Stimulated activated naive CD8-positive, alpha-beta T cell treated with anti-CD3 and anti-CD28 coated beads, Interleukin-15, Interleukin-2, amounts not matched to agents 100 ng/mL and 50 ng/mL, for 24 hours (primary cell): ENCODE results near the gene PFKM.

Experiments
- H3K27ac Mint-ChIP-seq: one replicate; pipeline ENCODE4 v1.8.0; 2021; ENCODE audit warnings: mild to moderate bottlenecking, mixed read lengths
- H3K27me3 Mint-ChIP-seq: one replicate; pipeline ENCODE4 v1.8.0; 2021; ENCODE audit warnings: mixed read lengths
- H3K36me3 Mint-ChIP-seq: one replicate; pipeline ENCODE4 v1.8.0; 2021; ENCODE audit warnings: low read depth, mixed read lengths
- H3K4me1 Mint-ChIP-seq: one replicate; pipeline ENCODE4 v1.8.0; 2021; ENCODE audit warnings: low read depth, mixed read lengths
- H3K4me3 Mint-ChIP-seq: one replicate; pipeline ENCODE4 v1.8.0; 2021; ENCODE audit warnings: mild to moderate bottlenecking, mixed read lengths
- H3K9me3 Mint-ChIP-seq: one replicate; pipeline ENCODE4 v1.8.0; 2021; ENCODE audit warnings: mixed read lengths

Gene PFKM

GRCh38 chr12:48119078-48119833, at the start of gene PFKM:
PFKM (plus strand) TSS chr12:48119364; CDS start chr12:48122775, 3,411 bp downstream.
- Mint-ChIP-seq H3K36me3 (peaks cover 24% of the 10 kb centered on the region), H3K4me1 (peaks cover 26% of the 10 kb centered on the region), H3K27ac (peak within 1 kb of the TSS; percentile 94), H3K4me3 (peak within 1 kb of the TSS; percentile 99), H3K9me3 (no peaks in the 10 kb centered on the region), H3K27me3 (peaks cover 3% of the 10 kb centered on the region)

DNA sequence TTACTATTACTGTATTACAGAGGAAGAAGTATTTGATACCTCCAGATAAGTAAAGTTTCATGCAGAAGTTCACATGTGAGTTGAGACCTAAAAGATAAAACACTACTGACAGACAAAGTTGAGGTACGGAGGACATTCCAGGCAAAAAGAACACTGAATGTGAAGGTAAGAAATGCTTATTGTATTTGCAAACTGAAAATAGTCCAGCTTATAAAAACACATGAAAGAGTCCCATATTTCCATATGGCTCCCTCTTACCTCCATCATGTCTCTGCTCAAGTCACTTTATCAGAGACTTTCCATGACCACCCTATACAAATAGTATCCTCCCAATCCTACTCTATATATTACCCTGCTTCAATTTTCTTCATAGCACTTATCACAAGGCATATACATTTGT, 49.1 kb upstream of the PFKM start:
- Mint-ChIP-seq H3K36me3 (peaks cover 69% of the 10 kb centered on the region), H3K4me3 (no peak overlapping the region), H3K4me1 (no peaks in the 10 kb centered on the region)

DNA sequence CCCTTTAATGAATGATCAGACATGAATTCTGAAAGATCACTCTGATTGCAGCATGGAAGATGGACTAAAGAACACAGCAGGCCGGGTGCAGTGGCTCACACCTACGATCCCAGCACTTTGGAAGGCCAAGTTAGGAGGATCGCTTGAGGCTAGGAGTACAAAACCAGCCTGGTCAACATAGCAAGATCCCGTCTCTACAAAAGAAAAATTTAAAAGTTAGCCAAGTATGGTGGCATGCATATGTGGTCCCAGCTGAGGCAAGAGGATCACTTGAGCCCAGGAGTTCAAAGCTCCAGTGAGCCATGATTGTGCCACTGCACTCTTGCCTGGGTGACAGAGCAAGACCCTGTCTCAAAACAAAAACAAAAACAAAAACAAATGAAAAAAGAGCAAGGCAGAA, 48.4 kb upstream of the PFKM start:
- Mint-ChIP-seq H3K27me3 (no peaks in the 10 kb centered on the region), H3K9me3 (no peaks in the 10 kb centered on the region), H3K36me3 (peaks cover 66% of the 10 kb centered on the region), H3K4me3 (no peak overlapping the region), H3K4me1 (no peaks in the 10 kb centered on the region), H3K27ac (no peak overlapping the region)

More for the DNA sequence above, 49.1 kb upstream of the PFKM start:
- Mint-ChIP-seq H3K27ac (no peak overlapping the region), H3K9me3 (no peaks in the 10 kb centered on the region), H3K27me3 (no peaks in the 10 kb centered on the region)

DNA sequence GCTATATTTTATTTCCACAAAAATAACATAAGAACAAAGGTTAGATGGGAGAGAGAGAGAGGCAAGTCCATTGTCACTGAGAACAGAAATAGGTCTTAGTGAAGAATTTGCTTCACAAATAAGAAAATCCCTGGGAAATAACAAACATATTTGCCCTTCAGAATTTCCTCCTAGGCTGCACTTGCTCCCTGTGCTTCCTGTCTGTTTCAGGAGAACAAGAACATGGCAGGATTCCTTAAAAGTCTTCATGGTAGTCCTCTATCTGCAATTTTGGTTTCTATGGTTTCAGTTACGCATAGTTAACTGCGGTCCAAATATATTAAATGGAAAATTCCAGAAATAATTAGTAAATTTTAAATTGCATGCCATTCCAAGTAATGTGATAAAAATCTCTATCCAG, 47.4 kb upstream of the PFKM start:
- Mint-ChIP-seq H3K27me3 (no peaks in the 10 kb centered on the region), H3K4me3 (no peak overlapping the region), H3K9me3 (no peaks in the 10 kb centered on the region), H3K27ac (no peak overlapping the region), H3K36me3 (peaks cover 62% of the 10 kb centered on the region), H3K4me1 (no peaks in the 10 kb centered on the region)

DNA sequence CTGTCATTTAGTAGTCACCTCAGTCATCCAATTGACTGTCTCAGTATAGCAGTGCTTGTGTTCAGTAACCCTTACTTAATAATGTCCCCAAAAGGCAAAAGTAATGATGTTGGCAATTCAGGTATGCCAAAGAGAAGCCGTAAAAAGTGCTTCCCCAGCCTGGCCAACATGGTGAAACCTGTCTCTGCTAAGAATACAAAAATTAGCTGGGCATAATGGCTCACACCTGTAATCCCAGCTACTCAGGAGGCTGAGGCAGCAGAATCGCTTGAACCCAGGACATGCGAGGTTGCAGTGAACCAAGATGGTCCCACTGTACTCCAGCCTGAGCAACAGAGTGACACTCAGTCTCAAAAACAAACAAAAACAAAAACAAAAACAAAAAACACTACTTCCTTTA, 46.9 kb upstream of the PFKM start:
- H3K4me3 Mint-ChIP-seq = no peak overlapping the region
- H3K27me3 Mint-ChIP-seq = no peaks in the 10 kb centered on the region
- no peak overlapping the region for H3K27ac Mint-ChIP-seq
- H3K9me3 Mint-ChIP-seq = no peaks in the 10 kb centered on the region
- peaks cover 62% of the 10 kb centered on the region for H3K36me3 Mint-ChIP-seq
- H3K4me1 Mint-ChIP-seq = no peaks in the 10 kb centered on the region

GRCh38 chr12:48074266-48074665, 44.9 kb upstream of the PFKM start:
- no peaks in the 10 kb centered on the region for H3K4me1 Mint-ChIP-seq
- no peaks in the 10 kb centered on the region for H3K27me3 Mint-ChIP-seq
- H3K27ac Mint-ChIP-seq = no peak overlapping the region
- H3K36me3 Mint-ChIP-seq = peaks cover 63% of the 10 kb centered on the region
- no peaks in the 10 kb centered on the region for H3K9me3 Mint-ChIP-seq
- H3K4me3 Mint-ChIP-seq = no peak overlapping the region

- Mint-ChIP-seq H3K27ac (no peak overlapping the region), H3K27me3 (no peaks in the 10 kb centered on the region), H3K9me3 (no peaks in the 10 kb centered on the region), H3K4me3 (no peak overlapping the region), H3K4me1 (no peaks in the 10 kb centered on the region), H3K36me3 (peaks cover 58% of the 10 kb centered on the region)
These were observed 43.3 kb upstream of the PFKM start for GRCh38 chr12:48075832-48076231.

- Mint-ChIP-seq H3K27me3 (no peaks in the 10 kb centered on the region), H3K36me3 (peaks cover 63% of the 10 kb centered on the region), H3K4me1 (no peaks in the 10 kb centered on the region), H3K27ac (peak overlapping the region; percentile 14), H3K9me3 (no peaks in the 10 kb centered on the region), H3K4me3 (no peak overlapping the region)
These were observed 42.1 kb upstream of the PFKM start for GRCh38 chr12:48077111-48077510.

DNA sequence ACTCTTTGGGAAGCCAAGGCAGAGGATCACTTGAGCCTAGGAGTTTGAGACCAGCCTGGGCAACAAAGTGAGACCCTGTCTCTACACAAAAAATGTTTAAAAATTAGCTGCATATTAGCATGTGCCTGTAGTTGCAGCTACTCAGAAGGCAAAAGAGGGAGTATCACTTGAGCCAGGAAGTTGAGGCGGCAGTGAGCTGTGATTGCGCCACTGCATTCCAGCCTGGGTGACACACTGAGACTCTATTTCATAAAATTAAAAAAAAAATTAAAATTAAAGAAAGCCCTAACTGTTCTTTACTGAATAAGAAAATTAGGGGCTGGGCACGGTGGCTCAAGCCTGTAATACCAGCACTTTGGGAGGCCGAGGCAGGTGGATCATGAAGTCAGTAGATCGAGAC, 40.3 kb upstream of the PFKM start:
- Mint-ChIP-seq H3K4me3 (no peak overlapping the region), H3K4me1 (no peaks in the 10 kb centered on the region), H3K9me3 (no peaks in the 10 kb centered on the region), H3K27me3 (no peaks in the 10 kb centered on the region), H3K36me3 (peaks cover 71% of the 10 kb centered on the region), H3K27ac (no peak overlapping the region)

- Mint-ChIP-seq H3K4me3 (no peak overlapping the region), H3K4me1 (peaks cover 3% of the 10 kb centered on the region), H3K36me3 (peaks cover 72% of the 10 kb centered on the region), H3K9me3 (no peaks in the 10 kb centered on the region), H3K27me3 (no peaks in the 10 kb centered on the region), H3K27ac (no peak overlapping the region)
These were observed 38.9 kb upstream of the PFKM start for GRCh38 chr12:48080285-48080684.

- Mint-ChIP-seq H3K36me3 (peaks cover 72% of the 10 kb centered on the region), H3K27ac (no peak overlapping the region), H3K4me1 (peaks cover 3% of the 10 kb centered on the region), H3K4me3 (no peak overlapping the region), H3K27me3 (no peaks in the 10 kb centered on the region), H3K9me3 (no peaks in the 10 kb centered on the region)
These were observed 38.3 kb upstream of the PFKM start for GRCh38 chr12:48080821-48081220.

GRCh38 chr12:48084066-48084465, 35.1 kb upstream of the PFKM start:
- Mint-ChIP-seq H3K36me3 (peaks cover 69% of the 10 kb centered on the region), H3K4me3 (no peak overlapping the region), H3K27ac (no peak overlapping the region), H3K9me3 (no peaks in the 10 kb centered on the region), H3K4me1 (peaks cover 3% of the 10 kb centered on the region), H3K27me3 (no peaks in the 10 kb centered on the region)

DNA sequence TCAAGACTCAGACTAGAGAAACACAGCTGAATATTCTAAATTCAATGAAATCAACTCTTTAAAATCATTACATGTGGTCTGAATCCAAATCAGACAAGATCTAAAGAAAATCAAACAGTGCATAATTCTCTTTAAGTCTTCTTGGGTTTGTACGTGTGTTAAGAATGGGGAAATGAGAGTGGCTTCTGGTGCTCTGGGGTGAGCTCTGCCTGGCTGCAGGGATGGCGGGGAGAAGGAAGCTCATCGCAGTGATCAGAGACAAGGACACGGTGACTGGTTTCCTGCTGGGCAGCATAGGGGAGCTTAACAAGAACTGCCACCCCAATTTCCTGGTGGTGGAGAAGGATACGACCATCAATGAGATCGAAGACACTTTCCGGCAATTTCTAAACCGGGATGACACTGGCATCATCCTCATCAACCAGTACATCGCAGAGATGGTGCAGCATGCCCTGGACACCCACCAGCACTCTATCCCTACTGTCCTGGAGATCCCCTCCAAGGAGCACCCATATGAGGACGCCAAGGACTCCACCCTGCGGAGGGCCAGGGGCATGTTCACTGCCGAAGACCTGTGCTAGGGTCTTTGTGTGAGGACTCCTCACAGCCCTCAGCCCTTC, 34.2 kb upstream of the PFKM start:
- Mint-ChIP-seq H3K27ac (no peak overlapping the region), H3K27me3 (no peaks in the 10 kb centered on the region), H3K4me1 (peaks cover 3% of the 10 kb centered on the region), H3K4me3 (no peak overlapping the region), H3K36me3 (peaks cover 67% of the 10 kb centered on the region), H3K9me3 (no peaks in the 10 kb centered on the region)

DNA sequence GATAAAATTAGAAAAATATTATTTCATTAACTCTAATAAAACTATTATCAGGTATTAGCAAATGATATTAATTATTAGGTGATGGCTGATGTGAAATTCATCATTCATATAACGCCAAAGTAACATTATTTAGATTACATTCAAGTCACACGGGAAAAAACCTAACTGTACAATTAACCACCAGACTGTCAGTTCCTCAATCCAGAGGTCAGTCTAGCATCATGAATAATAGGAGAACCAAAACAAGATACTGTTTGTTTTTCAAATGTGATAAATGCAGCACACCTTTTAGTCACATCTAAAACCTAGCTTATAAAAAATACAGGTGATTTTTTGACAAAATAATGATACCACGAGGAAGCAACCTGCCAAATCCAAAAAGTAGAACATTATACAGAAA, 32.8 kb upstream of the PFKM start:
- H3K9me3 Mint-ChIP-seq = no peaks in the 10 kb centered on the region
- no peak overlapping the region for H3K27ac Mint-ChIP-seq
- H3K4me3 Mint-ChIP-seq = no peak overlapping the region
- H3K36me3 Mint-ChIP-seq = peaks cover 64% of the 10 kb centered on the region
- H3K4me1 Mint-ChIP-seq = peaks cover 3% of the 10 kb centered on the region
- no peaks in the 10 kb centered on the region for H3K27me3 Mint-ChIP-seq

DNA sequence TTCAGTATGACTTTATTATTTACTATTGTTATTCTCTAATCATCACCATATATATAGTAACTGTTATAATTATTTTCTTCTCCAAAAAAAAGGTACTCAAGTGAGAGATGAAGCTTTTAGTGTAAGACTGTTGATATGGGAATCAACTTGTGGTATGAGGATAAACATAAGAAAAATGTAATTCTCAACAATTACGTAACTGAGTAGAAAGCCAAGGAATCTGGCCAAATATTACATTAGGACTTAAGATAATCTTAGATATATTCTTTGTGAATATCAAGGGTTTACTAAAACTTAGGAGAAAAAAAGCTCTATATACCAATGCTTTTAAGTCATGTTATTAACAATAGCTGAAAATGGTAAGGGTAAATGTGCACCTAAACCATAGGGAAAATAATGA, 26.6 kb upstream of the PFKM start:
- Mint-ChIP-seq H3K9me3 (no peaks in the 10 kb centered on the region), H3K4me1 (no peaks in the 10 kb centered on the region), H3K27ac (no peak overlapping the region), H3K27me3 (no peaks in the 10 kb centered on the region), H3K36me3 (peaks cover 50% of the 10 kb centered on the region), H3K4me3 (no peak overlapping the region)

DNA sequence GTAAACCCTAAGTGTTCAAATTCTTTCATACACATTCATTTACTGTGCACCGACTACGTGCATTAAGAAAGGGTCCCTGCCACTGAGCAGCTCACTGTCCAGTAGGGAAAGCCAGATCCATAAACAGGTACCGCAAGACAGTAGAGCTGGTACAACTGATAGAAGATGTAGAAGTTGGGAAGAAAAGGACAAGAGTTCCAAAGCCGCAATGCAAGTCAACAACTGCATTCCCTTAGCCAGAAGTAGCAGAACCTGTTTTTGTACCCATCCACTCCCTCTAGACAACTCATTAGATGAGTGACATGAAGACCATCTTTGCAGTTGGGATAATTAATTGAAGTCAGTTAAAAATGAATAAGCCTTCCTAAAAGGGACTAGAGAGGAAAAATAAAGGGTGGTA, 14.6 kb upstream of the PFKM start:
- peaks cover 50% of the 10 kb centered on the region for H3K4me1 Mint-ChIP-seq
- peaks cover 12% of the 10 kb centered on the region for H3K36me3 Mint-ChIP-seq

More for the DNA sequence above, 14.6 kb upstream of the PFKM start:
- H3K27me3 Mint-ChIP-seq = no peaks in the 10 kb centered on the region
- peak overlapping the region; percentile 2 for H3K27ac Mint-ChIP-seq
- no peaks in the 10 kb centered on the region for H3K9me3 Mint-ChIP-seq
- peak overlapping the region; percentile 95 for H3K4me3 Mint-ChIP-seq
